NCI-H748 treated with DMSO at 0.1 percent for 48 hours (cell line): Measurements from ENCODE around the gene TMEM107.

Experiments used
- DNase-seq: peaks from one replicate; lab custom pipeline; 2025; lab: John Stamatoyannopoulos, UW

The TMEM107 gene

GRCh38 chr17:8137645-8138373 lies 38.4 kb downstream of the TMEM107 start:
- no peak for DNase-seq

GRCh38 chr17:8133941-8134340 lies 42.2 kb downstream of the TMEM107 start:
- DNase-seq = no peak

- no peak for DNase-seq
Observed at GRCh38 chr17:8133399-8133798, 42.8 kb downstream of the TMEM107 start.

- no peak for DNase-seq
Observed at GRCh38 chr17:8131844-8132441, 44.2 kb downstream of the TMEM107 start.

GRCh38 chr17:8128125-8128784 lies 47.9 kb downstream of the TMEM107 start:
- DNase-seq = no peak

- peak; percentile 90 for DNase-seq
Observed at GRCh38 chr17:8126491-8127066, 49.6 kb downstream of the TMEM107 start.

- DNase-seq = no peak
Observed at GRCh38 chr17:8125947-8126490, 50.2 kb downstream of the TMEM107 start.

- DNase-seq = peak; percentile 95
Observed at GRCh38 chr17:8125154-8125946, 50.8 kb downstream of the TMEM107 start.

- DNase-seq = no peak
Observed at GRCh38 chr17:8124350-8125153, 51.6 kb downstream of the TMEM107 start.

GRCh38 chr17:8123695-8124349 lies 52.4 kb downstream of the TMEM107 start, which contains the start of gene HES7:
Gene HES7, minus strand, starts transcription at chr17:8124106. Its CDS starts 22 bp downstream, at chr17:8124084.
- no peak for DNase-seq

GRCh38 chr17:8122924-8123694 lies 53.1 kb downstream of the TMEM107 start:
- DNase-seq = no peak
